Right hindlimb (tissue), 1 donor: ENCODE measurements around the gene UMAD1.

Experiments
- DNase-seq: peaks from one replicate; pipeline ENCODE4 v3.0.0-alpha.2; 2018

The UMAD1 gene

DNA sequence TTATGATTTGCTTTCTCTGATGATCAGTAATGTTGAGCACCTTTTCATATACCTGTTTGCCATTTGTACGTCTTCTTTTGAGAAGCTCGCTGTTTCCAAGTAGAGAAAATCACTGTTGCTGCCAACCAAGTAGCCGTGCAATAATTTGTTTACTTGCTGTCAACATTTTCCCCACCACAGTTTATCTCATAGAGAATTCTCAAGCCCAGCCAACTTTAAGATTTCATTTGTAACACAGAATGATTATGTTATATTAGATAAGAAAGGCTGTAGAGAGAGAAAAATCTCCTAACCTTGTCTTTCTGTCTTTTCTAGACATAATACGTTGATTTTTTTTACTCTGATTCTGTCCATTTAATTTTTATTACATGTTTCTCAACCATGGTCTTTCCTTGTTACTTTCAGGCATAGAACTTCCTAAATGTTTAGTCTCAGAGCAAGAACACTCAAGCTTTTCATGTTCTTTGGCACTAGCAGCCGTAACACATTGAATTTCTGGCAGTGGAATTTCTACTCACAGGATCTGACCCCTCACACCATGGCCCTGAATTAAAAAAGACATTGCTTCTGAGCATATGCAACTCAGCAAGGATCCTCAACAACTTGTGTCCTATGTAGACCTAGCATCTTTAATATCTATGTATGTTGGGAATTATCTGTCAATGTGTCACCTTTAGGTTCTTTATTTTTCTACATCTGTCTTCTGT is 54.7 kb downstream of the UMAD1 start:
- peak; percentile 30 for DNase-seq

DNA sequence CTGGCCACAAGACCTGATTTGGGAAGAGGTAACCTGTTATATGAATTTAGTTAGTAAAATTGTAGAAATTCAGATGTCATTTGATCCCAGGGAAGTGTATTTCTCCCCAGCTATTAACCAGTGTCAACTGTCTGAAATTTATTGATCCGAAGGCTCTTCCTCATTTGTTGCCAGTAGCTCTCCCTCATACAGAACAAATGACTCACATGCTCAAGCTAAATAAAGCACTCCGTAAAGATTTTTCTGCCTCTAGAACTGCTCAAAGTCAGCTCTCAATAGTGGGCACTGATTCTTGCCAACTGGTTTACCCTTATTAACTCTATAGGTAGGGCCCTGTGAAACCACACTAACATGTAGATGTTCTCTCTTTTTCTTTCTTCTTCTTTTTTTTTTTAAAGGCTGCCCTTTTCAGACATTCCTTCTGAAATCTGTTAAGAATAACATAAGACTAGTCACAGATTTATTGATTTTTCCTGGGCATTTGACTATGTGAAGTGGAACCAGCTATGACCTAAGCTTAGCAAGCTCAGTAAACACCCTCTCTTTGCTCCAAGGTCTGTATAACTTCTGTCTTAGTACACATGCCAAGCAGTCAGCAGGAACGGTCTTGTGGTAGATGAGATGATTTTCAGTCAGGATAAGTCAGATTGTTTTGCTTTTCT is 56.0 kb downstream of the UMAD1 start:
- DNase-seq = no peak

DNA sequence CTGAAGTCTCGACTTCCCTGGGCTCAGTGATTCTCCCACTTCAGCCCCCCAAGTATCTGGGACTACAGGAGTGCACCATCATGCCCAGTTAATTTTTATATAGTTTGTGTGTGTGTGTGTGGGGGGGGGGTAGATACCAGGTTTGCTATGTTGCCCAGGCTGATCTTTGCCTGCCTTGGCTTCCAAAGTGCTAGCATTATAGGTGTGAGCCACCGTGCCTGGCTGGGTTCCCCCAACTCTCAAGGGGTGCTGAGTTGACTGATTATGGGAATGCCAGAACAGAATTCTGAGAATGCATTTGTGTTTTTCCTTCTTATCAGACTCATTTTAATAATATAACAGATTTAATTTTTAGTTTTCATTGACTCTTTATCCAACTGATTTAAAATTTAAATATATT is 58.4 kb downstream of the UMAD1 start:
- DNase-seq = no peak

DNA sequence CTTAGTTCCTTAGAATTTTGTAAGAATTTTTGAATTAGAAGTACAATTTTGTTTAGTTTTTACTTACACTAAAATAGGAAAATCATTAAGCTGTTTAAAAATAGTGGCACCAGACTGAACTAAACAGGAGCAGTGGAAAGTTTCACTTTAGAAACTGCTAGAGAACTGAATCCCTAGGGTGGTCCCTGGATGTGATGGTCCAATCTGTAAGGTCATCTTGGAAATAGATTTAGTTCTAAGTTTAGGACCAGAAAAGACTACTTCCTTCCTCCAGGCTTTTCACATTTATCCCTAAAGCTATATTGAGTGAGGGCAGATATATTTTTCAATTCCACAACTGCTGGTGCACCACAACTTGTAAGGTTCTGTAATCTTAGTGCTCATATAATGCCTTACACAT is 58.8 kb downstream of the UMAD1 start:
- no peak for DNase-seq

GRCh38 chr7:7699970-7700369 is 59.4 kb downstream of the UMAD1 start:
- no peak for DNase-seq

GRCh38 chr7:7701527-7701926 is 61.0 kb downstream of the UMAD1 start:
- DNase-seq = no peak

DNA sequence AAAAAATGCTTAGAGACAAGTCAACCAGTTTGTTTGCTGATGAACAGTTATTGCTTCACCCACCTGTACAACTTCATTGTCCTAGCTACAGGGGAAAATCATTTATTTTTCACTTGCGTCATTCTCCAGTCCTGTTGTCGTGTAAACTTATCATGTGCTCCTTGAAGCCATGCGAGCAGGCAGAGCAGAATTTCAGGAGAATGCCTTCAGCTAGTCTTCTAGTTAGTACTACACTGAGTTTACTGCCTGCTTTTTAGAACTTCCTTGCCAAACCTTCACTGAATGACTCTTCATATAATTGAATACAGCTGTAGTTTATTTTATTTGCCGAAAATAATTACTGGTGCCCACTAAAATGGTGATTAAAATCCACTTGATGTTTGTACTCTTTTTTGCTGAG is 62.3 kb downstream of the UMAD1 start:
- DNase-seq = no peak

GRCh38 chr7:7703427-7703826 is 62.9 kb downstream of the UMAD1 start:
- DNase-seq = no peak

DNA sequence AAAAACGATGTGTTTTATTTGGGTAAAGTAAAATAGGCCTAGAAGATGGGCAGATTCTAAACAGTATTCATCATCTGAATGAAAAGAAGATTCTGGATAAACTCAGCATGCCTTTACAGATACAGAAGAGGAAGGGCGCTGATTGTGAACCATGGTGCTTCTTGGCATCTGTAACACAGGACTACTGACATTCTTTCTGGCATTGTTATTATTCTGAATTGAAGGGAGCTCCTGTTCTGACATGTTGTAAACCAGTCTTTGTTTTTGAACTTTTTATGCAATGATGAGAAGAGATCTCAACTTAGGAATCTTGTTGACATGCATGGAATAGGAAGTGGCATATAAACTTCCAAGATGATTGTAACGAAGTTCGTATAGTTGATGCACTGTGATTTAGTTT is 64.3 kb downstream of the UMAD1 start:
- no peak for DNase-seq

DNA sequence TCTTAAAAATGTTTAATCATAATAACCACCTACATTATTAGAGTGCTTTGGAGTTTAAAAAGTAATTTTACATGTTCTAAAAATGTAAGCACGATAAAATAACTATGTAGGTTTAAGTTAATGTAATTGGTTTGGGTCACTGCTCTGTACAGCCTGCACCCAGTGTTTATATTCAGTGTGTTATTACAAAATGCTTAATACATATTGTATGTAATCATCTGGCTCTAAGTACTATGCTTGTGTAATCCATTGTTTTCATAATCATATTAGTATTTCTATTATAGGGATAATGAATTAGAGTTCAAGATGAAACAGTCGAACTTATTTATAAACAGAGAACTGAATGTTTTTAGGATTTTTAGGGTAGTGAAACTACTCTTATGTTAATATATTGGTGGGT is 64.8 kb downstream of the UMAD1 start:
- no peak for DNase-seq

DNA sequence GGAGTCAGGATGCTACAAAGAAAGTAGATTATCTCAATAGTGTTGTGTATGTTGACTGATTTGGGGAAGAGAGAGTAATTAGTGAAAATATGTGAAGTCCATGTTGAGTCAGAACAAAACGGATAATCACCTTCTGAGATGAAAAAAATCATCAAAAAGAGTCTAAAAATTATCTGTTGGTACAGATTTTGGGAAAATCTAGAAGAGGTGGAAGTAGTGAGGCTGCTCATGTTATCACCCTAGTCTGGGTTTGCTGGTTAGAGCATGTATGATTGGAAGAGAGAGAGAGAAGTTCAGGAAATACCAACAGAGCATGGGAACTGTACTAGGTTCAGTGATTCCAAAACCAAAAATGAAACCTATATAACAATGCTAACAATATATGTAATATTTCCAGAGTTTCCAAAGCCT is 65.6 kb downstream of the UMAD1 start:
- DNase-seq = no peak

DNA sequence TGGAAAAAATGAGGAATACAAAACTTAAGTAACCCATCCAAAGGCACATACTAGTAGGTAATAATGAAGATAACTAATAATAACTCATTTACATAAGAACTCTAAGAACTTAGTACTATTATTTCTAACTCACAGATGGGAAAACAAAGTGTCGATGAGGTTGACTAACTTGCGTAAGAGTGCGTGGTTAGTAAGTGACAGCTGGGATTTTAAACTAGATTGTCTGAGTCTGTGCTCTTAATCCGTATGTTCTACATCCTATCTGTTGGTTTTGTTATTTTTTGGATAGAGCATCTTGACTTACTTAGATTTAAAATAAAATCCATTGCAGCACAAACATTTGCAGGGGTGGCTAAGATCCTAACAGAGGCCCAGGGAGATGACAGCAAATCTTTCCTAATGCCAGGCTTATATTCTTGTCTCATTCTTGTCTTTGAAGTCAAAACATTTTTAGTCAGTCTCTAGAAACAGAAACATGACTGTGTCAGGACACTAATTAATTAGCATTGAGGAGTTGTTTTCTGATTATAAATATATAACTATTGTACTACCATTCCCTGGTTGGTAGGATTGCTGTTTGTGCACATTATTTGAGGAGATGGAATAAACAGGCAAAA is 66.1 kb downstream of the UMAD1 start:
- DNase-seq = no peak

DNA sequence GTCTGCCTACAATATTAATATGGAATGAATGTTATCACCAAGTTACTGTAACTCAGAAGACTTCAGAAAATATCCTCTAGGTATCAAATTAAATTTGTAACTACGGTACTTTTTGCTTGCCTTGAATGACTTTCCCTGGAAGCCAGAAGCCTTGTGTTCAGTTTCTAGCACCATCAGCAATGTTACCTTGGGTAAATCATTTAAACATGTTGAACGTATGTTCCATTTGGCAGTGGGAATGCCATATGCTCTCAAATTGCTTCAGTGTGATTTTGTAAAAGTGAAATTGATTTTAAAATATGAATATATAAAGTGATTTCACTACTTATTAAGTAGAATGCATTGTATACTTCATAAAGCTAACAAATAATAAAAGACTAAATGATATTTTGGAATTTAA is 66.7 kb downstream of the UMAD1 start:
- no peak for DNase-seq

GRCh38 chr7:7707806-7708205 is 67.3 kb downstream of the UMAD1 start:
- DNase-seq = no peak

- no peak for DNase-seq
Measured at GRCh38 chr7:7709291-7709690, 68.7 kb downstream of the UMAD1 start.

- DNase-seq = no peak
Measured at GRCh38 chr7:7710469-7710868, 69.9 kb downstream of the UMAD1 start.

GRCh38 chr7:7713730-7714129 is 73.2 kb downstream of the UMAD1 start:
- no peak for DNase-seq

GRCh38 chr7:7718492-7718891 is 77.9 kb downstream of the UMAD1 start, which contains the start of gene RPA3:
TSS of gene RPA3 (minus strand) at chr7:7718607. CDS start at chr7:7640418, 78,189 bp downstream.
- no peak for DNase-seq

GRCh38 chr7:7719236-7719635 is 78.7 kb downstream of the UMAD1 start:
- DNase-seq = peak; percentile 79

DNA sequence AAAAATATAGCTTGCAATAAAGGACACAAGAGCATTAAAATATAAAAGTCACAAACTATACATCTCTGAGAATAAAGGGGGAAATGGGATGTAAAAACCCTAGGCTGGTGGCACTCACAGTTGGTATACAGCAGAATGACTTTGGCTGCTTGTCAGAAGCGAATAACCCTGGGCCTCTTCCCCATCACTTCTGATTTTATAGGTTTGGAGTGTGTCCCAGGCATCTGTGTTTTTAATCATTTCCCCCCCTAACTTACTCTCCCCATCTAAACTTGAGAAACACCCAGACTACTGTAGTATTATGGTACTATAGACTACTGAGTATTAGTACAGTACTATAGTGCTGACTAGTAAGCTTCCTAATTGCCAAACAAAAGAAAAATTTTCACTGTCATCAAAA is 79.6 kb downstream of the UMAD1 start:
- peak; percentile 53 for DNase-seq

DNA sequence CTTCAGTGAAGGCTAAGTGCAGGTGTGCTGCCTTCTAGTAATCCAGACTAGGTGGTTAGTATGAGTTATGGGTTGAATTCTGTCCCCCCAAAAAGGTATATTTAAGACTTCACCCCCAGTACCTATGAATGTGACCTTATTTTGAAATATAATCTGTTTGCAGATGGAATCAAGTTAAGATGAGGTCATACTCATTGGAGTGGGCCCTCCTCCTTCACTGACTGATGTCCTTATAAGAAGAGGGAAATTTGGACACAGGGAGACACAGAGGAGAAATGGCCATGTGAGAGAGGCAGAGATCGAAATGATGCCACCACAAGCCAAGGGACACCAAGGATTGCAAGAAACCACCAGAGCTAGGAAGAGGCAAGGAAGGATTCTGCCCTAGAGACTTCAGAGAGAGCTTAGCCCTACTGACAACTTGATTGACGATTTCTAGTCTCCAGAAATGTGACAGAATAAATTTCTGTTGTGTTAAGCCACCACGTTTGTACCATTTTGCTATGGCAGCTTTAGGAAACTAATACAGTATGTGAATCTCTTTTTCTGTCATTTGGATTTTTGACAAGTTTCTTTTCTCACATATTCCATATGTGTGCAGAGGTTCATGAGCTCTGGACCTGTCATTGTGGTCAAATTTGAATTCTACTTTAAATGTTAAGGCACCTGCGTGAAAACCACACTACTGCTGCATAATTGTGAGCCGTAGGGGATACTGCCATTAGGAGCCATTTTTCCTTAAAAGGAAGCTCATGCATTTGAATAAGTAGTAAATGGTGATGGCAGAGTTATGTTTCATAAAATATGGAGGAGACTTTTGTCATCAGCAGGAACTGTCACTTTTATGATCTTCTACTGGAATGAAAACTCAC is 80.4 kb downstream of the UMAD1 start:
- no peak for DNase-seq

DNA sequence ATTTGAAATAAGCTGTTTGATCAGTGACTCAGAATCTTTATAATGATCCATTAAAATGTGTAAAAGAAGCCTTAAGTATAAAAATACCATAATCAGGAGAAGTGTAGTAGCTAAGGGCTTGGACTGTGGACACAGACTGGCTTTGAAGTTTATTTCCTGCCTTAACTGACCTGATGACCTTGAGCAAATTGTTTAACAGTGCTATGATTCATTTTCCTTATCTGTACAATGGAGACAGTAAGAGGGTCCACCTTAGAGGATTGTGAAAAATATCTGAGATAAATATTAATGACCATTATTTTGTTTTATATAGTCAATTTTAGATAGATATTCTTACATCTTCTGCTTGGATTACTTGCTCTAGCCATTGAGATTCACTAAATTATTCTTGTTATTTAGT is 91.2 kb downstream of the UMAD1 start:
- DNase-seq = no peak

DNA sequence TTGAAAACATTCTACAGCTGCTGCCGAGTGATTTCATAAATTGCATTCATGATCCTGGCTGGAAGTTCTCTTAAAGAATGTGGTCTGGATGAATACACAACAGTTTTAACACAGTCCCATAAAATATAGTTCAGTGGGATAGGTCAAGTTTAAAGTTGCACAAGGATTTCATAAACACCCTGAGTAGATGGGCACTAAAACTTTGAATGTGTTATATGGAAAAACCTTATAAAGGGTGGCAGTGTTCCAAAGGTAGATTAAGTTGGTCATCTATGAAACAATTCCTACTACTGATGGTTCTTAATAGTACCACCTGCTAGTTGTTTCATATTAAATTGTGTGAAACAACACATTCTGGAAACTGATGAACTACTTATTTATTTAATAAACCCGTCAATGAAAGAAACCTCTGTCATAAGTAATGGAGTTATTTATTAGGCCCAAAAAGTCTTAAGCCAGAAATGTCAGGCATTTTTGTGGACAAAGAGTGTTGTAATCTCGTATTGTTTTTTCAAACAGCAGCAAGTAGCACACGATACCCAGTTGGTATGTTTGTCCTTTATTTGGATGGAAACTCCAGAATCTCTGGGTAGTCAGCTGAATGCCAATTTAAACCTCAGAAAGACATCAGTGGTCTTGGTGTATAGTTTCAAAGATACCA is 92.2 kb downstream of the UMAD1 start:
- no peak for DNase-seq
